Skeletal muscle cell (primary cell): Measurements from ENCODE around the gene DOCK2.

Experiments used
- DNase-seq: peaks from one replicate; pipeline ENCODE4 v3.0.0-alpha.2; 2010; ENCODE audit warnings: low read depth
- H3K4me3 ChIP-seq: 2 replicates; pipeline ENCODE4 v1.5.1; 2011; ENCODE audit warnings: low read depth, mild to moderate bottlenecking, control low read depth, low read length, moderate library complexity

The DOCK2 gene

DNA sequence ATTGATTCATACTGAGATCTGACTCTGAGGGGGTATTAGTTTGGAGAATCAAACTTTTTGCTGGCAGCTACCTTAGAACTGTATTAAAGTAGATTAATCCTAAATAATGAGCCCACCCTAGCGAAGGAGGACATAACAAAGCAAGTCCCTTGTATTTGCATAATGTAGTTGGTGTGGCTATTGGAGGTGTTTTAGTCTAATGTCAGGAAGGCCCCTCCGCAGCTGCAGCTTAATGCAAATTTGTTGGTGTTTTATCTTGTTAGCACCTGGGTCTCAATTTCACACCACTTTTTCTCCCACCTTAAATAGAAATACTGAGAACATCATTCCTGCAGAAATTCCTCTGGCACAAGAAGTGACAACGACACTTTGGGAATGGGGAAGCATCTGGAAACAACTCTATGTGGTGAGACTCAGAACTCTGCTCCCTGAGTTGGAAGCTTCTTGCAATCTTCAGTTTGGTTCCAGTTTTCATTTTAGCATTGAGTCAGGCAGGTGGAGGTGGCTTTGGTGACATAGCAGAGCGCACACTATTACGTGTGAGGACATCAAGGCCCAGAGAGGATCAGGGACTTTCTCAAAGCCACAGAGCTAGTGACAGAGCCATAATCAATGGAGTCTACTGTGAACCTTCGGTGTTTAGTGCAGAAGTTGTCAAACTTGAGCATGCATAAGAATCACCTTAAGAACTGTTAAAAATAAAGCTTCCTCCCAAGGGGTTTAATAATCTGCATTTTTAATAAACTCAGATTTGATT is 33.9 kb downstream of the DOCK2 start:
- no peak overlapping the region for H3K4me3 ChIP-seq
- no peak for DNase-seq

DNA sequence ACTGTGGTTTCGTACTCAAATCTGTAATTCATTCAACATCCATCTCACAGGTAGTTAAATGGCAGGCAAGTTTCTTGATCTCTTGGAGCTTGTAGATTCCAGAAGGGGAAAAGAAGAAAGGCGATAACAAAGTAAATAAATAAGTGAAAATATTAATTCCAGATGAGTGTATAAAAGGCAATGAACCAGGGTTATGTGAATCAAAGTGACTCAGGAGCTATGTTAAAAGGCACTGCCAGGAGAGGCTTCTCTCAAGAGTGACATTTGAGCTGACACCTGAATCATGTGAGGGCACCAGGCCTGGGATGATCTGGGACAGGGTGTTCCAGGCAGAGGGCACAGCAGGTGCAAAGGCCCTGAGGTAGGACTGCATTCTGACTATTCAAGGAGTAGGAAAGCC is 45.0 kb downstream of the DOCK2 start:
- no peak for DNase-seq
- no peak overlapping the region for H3K4me3 ChIP-seq

DNA sequence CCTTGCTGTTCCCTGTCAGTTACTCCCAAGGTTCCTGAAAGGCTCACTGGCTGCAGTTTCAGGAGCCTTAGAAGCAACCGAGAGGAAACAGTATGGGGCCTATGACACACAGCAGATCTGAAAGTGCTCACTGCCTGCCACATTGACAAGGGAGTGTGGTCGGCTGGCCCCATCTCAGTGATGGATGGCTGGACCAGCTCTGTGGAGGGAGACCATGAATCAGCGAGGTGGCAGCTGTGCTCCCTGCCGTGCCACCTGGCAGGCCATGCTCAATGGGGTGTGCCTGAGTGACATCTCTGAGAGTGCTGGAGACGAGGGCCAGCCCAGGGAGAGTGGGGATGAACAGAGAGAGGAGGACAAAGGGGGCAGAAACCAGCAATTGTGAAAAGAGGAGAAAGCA is 49.1 kb downstream of the DOCK2 start:
- DNase-seq, result no peak
- H3K4me3 ChIP-seq, result no peak overlapping the region

DNA sequence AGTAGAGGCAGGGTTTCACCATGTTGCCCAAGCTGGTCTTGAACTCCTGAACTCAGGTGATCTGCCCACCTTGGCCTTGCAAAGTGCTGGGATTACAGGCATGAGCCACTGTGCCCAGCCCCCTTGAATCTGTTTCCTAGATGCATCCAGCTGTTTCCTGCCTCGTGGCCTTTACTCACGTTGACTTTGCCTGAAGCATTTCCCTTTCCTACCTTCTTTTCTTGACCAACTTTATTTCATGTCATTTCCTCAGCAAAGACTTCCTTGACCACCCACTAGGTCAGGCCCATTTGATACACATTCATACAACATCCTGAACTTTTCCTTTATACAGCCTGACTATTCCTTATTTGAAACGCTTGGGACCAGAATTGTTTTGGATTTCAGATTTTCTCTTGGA is 51.0 kb downstream of the DOCK2 start:
- DNase-seq, result no peak
- no peak overlapping the region for H3K4me3 ChIP-seq

DNA sequence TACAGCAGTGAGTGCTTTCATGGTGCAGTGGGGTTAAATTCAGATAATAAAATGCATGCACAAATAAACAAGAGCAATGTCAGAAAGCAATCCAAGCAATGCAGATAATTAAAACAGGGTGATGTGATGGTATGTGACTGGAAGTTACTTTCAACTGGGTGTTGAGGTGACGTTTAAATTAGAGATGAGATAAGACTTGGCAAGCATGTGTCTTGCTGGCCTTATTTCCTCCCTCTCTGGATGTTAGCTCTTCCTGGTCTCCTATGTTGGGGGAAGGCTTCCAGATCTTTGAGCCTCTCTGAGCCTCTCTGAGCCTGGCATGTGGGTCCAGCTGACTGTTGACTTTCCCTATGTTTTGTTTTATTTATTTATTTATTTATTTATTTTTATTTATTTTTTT is 54.4 kb downstream of the DOCK2 start:
- H3K4me3 ChIP-seq, result no peak overlapping the region
- DNase-seq, result no peak

DNA sequence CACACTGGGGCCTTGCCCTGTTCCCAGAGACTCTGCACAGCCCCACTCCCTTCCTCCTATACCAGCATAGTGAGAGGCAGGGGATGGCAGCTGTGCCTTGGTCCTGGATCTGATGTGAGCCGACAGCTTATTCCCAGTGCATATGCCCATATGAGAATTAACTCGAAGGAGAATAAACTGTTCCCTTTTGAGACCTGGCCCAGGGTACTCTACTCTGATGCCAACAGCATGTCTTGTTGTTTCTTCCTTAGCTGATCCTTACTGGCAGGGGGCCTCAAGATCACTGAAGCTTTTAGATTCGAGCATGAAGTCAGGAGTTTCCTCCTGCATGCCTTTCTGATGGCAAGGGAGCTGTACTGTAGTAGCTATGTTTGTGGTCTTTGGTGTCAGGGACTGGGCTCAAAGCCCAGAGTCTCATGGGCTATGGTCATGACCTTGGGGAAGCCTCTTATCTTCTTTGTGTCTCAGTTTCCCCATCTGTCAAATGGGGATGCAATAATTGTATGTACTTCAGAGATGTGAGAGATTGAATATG is 57.1 kb downstream of the DOCK2 start:
- DNase-seq, result no peak
- no peak overlapping the region for H3K4me3 ChIP-seq

DNA sequence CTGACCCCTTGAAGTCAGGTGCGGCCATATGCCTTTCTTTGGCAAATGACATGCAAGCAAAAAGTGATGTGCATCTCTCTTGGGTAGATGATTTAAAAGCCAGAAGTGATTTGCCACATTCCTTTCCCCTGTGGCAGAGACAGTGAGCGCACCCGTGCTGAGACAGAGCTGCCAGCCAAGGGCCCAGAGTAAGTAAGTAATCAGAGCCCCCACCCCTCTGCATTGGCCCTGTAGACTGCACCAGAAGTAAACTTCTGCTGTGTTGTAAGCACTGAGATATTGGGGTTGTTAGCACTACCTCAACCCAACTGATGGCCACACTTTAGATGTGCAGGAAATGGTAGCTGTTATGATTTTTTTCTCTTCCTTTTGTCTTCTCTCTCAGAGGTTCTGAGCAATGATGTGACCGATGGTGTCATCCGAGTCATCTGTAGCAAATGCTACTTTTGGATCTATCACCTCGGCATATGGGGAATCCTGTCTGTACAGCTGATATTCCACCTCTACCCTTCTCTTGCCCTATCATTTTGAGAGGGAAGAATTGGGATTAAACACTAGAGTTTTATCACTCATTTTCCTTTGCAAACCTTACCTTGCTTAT is 58.0 kb downstream of the DOCK2 start:
- H3K4me3 ChIP-seq, result no peak overlapping the region
- DNase-seq, result no peak

DNA sequence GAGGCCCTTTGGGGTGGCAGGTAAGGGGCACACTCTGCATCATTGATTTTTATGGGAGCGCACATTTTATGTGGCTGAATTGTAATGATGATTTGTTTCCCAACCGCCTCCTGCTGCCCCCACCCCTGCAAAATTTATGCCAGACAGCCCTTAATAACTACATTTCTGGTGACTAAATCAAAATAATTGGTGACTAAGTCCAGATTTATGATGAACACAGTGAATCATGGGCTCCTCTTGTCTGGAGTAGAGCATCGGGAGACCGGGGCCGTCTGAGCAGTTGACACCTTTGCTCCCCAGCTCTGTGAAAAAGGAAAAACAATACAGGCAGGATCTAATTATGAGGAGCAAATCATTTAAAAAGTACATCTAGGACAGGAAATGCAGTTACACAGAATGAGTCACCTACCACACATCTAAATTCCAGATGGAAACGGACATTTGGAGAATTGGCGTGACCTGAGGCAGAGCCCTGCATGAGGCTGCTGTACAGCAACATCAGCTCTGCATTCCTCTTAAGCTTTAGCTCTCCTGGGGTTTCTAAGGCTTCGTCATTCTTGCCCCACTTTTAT is 58.9 kb downstream of the DOCK2 start:
- H3K4me3 ChIP-seq, result no peak overlapping the region
- peak; percentile 99 for DNase-seq

DNA sequence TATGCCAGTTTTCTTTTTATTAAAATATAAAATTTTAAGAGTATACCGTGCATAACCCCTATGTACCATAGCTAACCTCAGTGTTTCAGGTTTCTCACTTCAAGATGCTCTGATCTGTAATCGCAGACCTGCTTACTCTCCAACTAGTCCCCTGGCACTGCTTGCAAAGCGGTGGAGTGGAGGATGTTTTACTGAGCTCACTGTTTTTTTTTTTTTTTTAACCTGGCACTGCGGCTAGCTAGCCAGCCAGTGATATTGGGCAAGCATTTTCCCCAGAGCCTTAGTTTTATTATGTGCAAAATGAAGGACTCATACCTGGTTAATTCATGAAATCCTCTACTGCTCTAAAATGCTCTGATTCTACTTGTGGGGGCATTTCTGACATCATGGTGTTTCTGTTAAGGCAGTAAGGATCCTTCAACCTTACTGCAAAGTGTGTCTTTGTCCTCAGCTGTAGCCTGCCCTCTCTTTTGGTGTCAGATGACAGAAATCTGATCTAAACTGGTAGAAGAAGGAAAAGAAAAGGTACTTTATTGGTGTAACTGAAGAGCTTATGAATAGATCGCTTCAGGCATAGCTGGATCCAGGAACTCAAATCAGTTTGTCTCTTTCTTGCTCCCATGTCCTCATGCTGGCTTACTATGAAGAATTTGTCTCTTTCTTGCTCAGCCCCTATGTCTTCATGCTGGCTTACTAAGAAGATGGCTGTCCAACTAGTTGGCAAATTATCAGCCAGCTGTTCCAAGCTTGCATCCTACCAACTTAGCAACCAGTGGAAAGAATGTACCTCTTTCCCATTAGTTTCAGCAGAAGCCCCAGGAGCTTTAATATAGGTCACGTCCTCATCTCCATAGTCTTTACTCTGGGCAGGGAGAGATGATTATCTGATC is 59.8 kb downstream of the DOCK2 start:
- peak; percentile 74 for DNase-seq
- H3K4me3 ChIP-seq, result no peak overlapping the region

DNA sequence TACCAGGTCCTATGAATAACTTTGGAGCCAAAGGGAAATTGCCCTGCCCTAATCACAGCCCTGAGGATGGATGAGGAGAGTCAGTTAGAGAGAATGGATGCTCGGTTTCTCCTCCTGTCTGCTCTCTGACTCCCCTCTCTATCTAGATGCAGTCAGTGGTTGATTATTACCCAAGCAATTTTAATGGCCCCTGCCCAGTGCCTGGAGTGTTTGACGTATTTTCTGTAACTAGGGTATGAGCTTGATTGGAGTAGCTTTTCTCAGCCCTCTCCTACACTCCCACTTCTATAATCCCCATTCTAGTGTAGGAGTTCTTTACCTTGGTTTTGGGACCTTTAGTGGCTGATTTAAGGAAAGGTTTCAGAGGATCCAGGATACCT is 60.4 kb downstream of the DOCK2 start:
- H3K4me3 ChIP-seq, result no peak overlapping the region

DNA sequence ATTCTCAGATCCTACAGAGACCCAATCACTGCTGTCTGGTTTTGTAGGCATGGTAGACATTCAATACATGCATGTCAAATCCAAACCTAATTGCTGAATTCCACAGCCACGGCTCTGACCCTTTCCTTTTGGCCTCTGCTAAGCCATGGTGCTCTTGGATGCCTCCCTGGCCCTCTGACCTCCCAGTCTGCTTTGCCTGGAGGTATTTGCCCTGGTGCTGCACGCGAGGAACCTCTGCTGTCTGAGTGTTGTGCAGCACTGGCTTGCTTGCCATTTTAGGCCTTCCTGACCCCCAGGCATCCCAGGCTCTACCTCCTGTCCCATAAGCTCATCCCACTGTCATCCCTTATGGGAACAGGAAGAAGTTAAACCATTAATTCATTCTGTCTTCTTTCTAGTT is 60.9 kb downstream of the DOCK2 start:
- no peak overlapping the region for H3K4me3 ChIP-seq
- DNase-seq, result no peak

More for the DNA sequence above, 60.4 kb downstream of the DOCK2 start:
- DNase-seq, result no peak

DNA sequence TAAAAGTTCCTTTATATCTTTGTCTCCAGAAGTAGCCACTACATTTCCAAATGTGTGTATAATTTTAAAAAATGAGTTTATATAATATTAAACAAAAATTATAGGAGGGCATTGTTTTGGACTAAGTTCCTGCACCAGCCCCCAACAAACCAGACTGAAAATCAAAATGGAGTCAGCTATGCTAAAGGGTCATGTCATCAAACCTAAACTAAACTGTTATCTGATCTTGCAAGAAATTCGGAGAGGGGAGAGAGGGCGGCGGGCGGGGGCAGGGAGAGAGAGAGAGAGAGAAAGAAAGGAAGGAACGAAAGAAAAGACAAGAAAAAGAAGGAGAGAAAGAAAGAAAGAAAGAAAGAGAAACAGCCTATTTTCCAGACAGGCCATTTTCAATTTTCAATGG is 63.5 kb downstream of the DOCK2 start:
- no peak overlapping the region for H3K4me3 ChIP-seq

DNA sequence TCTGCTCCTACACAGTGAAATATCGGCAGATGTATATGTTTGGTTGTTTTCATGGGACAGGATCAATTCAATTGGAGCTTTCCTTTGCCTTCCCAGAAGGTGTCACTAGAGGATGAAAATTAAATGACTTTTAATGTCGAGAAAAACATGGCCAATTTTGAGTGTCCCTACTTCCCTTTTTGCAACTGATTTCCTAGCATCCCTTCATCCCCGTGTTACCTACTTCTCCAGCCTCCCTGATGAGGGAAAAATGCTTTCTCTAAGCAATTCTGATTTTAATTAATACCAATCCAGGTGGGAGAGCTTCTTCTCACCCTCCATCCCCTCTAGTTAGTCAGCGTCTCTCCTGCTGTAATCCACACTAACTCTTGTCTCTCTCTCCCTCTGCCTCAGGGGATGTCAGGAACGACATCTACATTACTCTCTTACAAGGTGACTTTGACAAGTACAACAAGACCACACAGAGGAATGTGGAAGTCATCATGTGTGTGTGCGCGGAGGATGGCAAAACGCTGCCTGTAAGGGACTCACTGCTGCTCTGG is 64.9 kb downstream of the DOCK2 start:
- no peak overlapping the region for H3K4me3 ChIP-seq
- peak; percentile 17 for DNase-seq

More for the DNA sequence above, 63.5 kb downstream of the DOCK2 start:
- no peak for DNase-seq

DNA sequence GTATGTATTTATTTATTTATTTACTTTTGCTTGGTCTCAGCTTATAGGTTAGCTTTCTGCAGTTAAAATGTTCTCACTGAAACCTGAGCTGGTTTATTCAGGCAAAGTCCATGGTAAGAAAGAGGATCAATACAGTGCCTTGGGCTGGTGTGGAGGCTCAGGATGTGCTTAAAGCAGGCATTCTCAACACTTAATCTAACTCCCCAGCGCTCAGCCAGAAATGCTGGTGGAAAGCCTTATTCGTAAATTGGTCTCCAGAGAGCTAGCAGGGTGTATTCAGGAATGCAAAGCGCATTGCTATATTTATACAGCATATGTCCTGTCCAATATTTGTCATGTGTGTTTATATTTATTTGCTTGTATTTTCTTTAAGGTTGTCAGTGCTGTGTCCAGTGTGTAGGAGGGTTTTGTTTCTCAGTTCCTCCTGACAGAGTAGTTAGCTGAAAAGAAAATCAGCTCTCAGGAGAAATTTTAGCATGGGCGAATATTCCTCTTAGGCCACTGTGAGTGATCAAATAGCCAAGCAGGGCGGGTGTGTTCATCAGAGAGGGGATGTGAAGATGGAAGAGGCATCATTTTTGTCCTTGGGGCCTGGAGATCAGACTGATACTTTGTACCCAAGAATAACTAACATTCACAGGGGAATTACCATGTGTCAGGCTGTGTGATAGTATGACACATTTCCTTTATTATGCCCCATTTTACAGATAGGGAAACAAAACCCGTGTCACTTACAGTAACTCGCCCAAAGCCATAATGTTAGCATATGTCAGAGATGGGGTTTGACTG is 65.8 kb downstream of the DOCK2 start:
- peak; percentile 33 for DNase-seq
- no peak overlapping the region for H3K4me3 ChIP-seq

DNA sequence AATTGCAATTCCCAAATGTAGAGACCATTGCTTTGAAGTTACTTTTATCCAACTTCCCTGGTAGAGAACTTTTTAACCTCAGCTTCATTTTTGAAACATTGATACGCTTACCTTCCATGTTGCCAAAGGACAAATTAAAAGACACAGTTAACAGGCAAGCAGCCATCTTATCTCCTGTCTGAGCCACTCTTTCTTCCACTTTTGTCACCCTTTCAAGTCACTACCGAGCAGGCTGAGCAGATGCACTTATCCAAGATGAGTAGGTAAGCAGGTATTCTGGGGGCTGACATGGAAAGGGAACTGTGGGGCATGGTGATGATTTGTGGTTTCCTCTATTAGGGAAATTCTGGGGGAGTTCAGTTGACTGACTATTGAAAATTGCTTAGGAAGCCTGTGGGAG is 66.7 kb downstream of the DOCK2 start:
- no peak overlapping the region for H3K4me3 ChIP-seq
- no peak for DNase-seq

DNA sequence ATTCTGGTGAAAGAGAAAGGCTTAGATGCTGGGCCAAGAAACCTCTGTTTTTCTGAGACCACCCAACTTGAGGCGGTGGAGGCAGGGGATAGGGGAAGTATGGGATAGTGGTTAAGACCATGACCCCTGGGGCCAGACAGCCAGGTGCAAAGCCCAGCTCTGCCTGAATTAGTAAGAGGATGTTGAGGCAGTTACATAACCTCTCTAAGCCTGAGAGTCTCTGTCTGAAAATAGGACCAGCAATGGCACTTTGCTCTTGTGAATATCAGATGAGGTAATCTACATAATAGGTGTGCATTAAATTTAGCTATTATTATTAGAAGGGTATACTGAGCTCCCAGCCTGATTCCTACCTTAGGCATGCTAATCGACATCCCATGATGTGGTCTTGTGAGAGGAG is 68.2 kb downstream of the DOCK2 start:
- DNase-seq, result no peak

DNA sequence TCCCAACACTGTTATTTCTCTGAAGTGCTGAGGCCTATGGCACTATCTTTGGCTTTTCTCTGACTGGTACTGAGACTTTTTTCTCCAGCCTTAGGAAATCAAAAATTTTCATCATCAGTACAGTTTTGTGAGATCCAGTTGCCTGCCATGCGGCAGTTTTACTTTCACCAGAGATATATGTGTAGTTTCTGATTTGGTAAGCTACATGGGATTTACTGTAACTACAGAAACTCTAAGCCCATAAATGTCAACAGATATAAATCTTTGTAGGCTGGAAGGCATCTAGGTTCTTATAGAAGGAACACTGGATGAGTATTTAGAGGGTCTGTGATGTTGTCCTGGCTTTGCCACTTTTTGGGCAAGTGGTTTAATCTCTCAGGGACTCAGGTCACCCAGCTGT is 69.0 kb downstream of the DOCK2 start:
- H3K4me3 ChIP-seq, result no peak overlapping the region
- no peak for DNase-seq

More for the DNA sequence above, 68.2 kb downstream of the DOCK2 start:
- H3K4me3 ChIP-seq, result no peak overlapping the region

DNA sequence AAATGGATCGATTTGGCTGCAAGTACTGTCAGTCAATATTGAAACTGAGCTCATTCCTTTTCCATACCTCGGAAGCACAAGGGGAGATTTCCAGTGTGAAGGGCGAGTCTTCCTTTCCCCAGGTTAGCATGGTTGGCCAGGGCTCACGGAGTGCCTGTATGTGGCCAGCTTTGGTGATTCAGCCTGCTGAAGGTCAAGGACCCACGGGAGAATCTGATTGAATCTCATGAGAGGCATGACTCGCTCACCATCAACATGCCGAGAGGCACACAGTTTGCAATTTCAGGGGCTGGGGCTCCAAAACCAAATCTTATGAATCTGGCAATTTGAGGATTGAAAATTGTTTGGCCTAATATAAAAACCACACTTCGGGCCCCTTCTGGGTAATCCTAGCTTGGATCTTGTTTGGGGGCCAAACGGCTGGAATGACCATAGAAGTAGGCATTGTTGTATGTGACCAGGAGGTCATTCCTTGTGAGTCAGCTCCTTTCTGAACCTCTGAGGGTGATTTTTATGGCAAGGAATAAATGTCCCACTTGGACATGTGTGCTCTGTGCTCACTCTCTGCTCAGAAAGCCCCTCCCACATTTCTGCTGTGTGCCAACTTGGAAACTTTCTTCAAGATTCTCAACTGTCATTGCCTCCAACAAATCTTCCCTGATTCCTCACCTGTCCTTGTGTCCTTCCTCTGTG is 69.8 kb downstream of the DOCK2 start:
- peak; percentile 62 for DNase-seq

More for the DNA sequence above, 69.8 kb downstream of the DOCK2 start:
- H3K4me3 ChIP-seq, result no peak overlapping the region
